Glomerular visceral epithelial cell (primary cell): Measurements from ENCODE around the gene IL23R.

Experiments
- DNase-seq: peaks from one replicate; pipeline ENCODE4 v3.0.0-alpha.2; 2016; ENCODE audit errors: extremely low spot score

Gene IL23R

DNA sequence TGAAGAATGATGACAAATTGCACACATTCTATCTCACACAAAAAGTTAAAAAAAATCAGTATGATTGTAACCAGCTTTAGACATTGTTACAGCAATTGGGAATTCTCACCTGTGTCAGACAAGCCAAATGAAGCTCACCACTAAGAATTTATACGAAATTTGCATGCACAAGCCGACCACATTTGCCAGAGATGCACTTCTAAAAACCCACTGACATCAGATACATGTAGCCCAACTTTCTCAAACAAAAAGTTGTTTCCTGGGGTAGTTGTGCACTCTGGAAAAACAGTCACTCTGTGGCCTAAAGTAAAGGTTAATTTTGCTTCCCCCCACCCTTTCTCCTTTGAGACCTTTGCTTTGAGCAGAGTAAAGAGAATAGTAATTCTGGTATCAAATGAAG lies 73.5 kb downstream of the IL23R start:
- DNase-seq: no peak

DNA sequence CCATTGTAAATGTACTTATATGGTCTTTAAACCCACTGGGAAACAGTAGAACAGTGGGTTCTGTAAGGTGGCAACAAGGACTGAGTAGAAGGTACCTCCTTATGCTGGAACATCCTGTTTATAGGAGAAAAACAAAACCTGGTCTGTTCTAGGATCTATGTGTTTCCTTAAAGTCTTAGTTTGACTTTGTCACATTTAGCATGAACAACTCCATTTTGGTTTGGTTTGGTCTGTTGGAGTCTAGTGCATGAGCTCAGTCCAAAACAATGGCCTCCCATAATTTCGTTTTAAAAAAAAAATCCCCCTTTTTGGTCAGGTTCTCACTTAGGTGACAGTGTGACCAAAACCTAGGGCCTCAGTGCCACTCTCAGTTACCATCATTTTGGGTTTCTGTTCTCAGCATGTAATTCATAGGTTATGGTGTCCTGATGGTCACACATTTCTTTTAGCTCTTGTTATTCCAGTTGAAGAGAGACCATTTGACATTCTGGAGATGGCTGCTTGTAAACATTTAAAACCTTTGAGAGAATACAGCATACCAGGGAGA lies 75.0 kb downstream of the IL23R start:
- DNase-seq: no peak

DNA sequence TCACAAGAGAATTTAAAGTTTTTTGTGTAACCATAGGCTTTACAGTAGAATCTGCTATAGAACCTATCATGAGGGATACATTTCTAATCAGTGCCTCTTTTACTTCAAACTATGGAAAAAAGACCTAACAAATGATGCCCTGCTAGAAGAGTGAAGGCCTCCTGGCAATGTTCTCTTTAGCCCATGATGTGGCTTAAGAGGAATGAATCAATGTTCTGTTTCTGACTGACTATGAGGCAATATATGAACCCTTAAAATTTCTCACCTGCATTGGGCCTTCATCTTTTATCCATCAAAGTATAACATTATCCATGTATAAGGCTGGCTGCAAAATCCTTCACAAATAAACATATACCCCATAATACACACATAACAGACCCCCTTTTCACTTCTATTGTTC lies 75.8 kb downstream of the IL23R start:
- DNase-seq: no peak

DNA sequence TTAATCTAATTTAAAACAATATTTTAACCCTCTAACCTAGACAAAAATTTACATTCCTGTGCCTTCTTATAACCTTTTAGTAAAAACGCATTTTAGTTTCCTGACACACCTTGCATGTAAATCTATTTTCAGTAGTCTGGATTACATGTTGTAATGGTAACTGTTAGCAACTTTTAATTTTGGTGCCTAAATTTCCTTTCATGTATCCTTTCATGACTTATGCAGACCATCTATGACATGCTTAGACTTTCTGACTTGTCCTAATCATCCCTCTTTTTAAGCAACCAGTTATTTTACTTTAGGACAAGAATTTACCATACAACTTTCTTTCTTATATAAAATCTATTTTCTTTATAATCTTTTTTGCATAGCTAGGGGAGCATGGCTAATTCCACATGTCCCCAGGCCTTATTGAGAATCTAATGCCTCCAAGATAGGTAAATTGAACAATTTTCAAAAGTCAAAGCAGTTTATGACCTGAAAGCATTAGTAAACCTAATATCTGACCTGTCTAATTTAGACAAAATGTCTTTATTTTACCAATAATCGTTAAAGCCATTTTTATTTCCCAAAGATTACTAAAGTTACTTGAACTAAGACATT lies 83.9 kb downstream of the IL23R start:
- DNase-seq: no peak

DNA sequence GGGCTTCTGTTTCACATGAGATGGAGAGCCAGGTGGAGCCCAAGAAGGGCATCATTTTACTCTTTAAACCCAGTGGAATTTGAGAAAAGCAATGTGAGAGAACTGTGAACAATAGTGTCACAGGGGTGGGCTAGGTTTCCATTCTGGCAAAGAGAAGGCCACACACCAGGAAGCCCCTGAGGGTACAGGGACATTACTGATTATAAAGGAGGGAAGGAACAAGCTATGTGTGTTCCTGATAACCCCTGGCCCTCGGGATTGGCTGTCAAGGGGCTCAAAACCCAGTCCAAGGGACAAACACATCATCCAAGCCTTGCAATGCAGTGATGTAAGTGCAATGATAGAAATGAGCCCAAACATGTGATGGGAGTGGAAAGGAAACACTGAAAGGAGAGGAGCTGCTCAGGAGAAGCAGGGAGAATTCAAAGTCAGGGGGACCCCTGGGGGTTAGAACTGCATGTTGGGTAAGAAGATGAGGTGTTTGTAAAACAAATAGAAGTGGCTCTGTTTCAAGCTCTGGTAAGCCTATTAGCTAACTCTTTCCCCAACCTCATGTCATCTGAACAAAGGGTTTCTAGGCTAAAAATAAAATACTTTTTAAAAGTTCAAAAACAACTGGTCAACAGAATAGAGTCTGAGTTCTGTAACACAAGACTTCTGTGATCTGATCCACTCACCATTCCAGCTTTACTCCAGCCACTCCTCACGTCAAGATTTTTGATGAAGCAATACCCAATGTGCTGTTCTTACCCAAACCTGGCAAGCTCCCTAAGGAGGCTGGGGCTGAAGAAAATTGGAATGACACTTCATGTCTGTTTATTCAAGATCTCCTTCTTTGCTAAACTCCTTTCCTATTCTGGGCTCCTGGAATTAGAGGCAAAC lies 90.3 kb downstream of the IL23R start:
- DNase-seq: no peak

DNA sequence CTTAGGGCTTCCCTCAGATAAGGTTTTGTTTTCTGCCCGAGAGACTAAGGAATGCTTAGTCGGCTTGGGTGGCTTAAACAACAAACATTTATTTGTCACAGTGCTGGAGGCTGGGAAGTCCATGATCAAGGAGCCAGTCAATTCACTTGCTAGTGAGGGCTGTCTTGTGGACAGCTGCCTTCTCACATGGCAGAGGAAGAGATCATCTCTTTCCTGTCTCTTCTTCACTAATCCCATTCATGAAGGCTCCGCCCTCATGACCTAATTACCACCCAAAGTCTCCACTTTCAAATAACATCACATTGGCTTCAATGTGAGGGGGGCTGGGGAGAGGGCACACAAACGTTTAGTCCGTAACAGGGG lies 90.9 kb downstream of the IL23R start:
- no peak for DNase-seq

DNA sequence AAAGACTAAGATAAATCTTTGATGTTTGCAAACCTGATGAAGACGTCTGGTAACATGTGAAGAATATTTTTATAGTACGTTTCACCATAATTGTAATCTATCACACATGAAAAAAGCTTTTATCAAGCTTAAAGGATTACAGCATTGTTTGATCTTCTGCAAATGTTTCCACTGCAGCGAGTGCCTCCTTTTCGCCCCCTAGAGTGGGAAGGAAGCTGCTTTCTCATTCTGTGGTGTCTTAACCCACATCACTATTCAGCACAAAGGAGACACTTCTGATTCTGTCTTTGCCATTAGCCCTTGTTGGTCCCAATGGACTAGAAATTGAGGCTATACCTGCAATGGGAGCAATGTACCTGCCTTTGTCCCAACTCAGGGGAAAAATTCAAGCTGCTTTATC lies 95.4 kb downstream of the IL23R start:
- DNase-seq: no peak

DNA sequence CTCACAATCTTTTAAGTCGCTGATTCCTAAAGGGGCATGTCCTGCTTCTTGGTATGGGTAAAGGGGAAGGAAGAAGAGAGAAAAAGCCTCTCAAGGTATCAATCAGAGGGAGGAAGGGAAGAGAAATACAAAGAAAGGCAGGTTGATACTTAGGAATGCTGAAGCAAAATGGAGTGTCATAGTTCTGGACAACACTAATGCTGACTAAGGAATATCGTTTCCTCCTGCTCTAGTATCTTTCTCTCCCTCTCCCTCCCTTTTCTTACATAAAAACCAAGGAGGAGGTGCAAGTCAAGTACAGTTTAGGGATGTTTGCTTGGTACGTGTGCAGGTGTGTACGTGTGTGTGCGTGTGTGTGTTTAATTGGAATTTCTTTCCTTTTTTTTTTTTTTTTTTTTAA lies 96.5 kb downstream of the IL23R start:
- no peak for DNase-seq

DNA sequence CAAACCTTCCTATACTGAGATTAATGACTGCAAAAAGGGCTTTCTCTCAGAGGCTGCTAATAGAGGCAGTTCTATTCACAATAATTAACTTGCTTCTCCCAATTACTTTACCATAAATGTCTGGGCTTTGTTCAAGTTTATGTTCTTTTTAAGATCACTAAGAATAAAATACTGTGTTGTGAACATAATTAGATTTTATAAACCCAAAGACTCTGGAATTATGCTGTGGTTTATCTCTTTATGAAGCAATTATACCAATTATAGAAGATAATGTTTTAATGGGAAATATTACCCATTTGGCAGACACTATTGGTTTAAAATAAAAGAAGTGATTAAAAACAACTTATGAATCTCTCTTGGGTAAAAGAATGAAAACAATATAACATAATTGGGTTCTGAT lies 97.9 kb downstream of the IL23R start:
- DNase-seq: no peak

DNA sequence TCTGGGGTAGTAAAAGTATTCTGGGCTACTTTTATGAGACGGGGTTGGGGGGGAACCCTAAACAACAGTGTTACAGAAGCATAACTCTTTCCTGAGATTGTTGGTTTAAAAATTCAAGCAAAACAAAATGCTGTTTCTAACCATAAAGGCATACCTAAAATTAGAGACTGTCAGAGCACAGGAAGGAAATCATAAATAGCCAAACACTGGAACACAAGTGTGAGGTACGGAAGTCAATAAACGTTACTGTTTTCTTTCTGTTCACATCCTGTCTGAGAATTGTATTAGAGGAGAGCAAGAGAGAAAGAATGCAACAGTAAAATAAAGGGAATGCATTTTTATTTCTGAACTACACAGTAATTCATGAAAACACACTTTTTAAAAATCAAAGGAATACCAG lies 98.6 kb downstream of the IL23R start:
- no peak for DNase-seq

DNA sequence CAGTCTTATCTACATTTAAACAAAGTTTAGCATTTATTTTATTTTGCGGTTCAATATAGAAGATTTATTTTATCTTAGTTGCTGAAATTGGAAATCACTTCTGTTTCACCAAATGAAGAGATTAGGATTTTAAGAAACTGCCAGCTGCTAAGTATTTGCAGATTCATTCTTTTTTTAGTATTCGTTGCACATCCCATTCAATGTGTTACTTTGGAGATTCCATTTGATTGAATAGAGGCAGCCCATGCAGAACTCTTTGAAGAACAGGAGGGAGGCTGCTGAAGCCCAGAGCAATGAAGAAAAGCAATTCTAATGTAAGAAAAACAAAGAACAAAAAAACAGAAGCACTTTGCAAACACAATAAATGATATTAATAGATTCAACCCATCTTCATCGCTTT lies 102.8 kb downstream of the IL23R start:
- DNase-seq: no peak

DNA sequence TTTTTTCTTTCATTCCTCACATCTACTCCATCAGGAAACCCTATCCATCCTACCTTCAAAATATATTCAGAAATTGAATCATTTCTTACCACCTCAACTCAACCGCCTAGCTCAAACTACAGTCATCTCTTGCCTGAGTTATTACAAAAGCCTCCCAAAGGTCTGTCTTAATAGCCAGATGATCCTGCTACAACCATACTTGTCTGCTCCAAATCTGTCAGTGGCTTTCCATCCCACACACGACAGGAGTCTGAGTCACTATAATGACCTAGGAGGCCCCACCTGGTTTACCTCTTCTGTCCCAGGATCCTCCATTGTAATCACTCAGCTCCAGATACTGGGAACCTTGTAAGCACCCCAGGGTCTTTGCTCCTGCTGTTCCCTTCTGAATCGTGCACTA lies 104.3 kb downstream of the IL23R start:
- DNase-seq: no peak

DNA sequence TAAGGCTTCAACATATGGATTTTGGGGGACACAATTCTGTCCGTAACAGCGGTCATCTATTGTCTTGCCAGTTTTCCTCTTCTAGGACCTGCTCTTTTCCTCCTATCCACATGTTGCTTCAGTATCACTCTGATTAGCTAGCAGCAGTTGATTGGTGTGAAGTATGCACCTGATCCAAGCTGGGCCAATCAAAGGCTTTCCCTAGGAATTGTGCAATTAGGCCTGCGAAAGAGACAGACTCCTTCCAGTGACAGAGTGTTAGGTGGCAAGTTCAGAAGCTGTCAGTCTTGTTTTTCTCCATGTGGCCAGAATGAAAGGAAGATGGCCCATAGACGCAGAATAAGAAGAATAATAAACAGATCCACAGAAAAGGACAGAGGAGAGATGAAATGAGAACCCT lies 107.3 kb downstream of the IL23R start:
- DNase-seq: no peak

DNA sequence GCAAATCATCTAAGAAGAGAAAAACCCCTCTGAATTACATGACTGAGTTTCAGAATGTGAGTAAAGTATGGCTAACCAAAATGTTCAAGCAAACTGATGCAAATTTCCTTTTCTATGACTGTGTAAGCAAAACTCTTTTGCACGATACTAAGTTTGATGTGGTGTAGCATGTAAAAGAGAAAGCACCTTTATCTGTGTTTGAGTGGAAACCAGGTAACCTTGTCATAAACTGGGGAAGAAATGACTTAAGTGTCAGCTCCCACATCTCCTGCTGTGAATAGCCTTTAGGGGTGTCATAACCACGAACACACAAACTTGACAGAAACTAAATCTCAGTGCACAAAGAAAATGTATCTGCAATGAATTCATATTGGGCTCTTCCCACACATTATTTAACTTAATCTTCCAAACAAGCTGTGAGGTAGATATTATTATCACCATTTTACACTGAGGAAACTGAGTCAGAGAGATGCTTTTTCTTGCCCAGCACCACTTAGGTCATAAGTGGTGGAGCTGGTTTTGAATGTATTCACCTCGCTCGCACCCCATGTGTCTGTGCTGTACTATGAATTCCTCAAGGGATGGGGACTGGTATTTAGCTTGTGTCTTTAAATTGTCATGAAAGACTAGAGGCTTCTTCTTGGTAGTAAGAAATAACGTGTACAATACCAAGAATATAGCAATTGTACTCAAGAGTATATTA lies 108.5 kb downstream of the IL23R start:
- no peak for DNase-seq

DNA sequence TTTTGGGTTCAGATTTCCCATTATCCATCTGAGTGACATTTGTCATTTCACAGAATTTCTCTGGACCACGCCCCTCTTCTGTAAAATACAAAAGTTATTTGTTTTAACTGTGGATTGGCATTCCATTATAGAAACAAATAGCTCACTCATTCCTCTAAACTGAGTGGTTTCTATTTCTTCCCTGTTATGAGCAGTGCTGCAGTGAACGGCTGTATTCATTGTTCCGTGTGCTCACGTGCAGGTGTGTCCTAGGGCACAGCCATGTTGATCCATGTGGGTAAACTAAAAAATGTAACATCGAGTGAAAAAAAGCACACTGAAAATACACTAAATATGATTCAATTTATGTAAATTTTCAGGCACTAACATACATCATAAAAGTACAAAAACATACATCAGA lies 114.4 kb downstream of the IL23R start:
- DNase-seq: no peak

DNA sequence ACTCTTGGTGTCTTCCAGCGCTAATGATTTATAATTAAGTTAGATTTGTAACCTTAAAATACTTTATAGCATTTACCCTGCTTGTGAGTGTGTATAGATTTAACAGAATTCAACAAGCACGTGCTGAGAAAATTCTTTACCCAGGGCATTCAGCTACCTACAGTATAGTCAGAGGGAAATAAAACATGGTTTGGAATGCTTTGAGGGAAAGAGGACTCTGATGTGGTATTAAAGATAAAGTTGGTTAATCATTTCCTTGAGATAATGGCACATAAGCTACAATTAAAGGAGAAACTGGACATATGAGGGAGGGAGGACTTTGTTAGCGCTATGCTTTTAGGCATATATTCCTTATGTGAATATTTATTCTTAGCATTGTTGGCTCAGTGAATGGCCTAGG lies 115.0 kb downstream of the IL23R start:
- DNase-seq: no peak

DNA sequence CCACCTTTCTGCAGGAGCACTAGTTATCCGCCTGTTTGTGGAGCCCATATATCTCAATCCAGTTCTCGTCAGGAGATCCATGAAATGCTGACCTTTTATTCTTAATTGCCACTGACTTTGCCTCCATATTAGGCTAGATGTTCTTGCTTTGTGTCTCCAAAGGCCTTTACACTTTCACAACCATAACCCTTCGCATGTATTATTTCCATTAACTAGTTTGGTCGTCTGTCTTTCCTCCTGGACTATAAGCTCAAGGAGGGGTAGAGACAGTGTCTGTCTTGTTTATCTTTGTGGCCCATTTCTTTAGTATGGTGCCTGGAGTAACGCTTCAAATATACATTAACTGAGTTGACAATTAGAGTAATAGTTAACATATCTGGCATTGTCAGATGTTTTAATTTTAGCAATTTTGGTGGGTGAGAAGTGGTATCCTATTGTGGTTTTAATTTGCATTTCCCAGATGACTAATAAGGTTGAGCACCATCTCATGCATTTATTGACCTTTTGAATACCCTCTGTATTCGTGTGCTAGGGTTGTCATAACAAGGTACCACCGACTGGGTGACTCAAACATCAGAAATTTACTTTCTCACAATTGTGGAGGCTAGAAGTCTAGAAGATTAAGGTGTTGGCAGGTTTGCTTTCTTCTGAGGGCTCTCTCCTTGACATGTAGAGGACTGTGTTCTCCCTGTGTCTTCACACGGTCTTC lies 119.7 kb downstream of the IL23R start:
- DNase-seq: peak; percentile 46

DNA sequence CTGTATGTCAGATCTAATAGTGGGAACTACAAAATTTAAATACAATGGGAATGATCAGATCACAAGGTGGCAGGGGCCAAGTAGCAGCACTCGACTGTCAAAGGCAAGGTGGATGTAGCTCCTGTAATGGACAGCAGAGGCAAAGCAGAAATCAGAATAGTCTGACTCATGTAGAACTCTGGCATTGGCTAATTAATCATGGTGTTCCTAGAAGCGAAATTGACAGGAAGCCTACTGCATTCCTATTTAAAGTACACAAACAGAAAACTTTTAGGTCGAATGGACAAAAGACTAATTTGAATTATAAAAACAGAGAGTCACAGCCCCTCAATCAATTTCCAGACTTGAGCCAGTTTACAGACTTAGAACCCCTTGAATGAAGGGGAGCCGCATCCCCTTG lies 124.0 kb downstream of the IL23R start:
- no peak for DNase-seq

DNA sequence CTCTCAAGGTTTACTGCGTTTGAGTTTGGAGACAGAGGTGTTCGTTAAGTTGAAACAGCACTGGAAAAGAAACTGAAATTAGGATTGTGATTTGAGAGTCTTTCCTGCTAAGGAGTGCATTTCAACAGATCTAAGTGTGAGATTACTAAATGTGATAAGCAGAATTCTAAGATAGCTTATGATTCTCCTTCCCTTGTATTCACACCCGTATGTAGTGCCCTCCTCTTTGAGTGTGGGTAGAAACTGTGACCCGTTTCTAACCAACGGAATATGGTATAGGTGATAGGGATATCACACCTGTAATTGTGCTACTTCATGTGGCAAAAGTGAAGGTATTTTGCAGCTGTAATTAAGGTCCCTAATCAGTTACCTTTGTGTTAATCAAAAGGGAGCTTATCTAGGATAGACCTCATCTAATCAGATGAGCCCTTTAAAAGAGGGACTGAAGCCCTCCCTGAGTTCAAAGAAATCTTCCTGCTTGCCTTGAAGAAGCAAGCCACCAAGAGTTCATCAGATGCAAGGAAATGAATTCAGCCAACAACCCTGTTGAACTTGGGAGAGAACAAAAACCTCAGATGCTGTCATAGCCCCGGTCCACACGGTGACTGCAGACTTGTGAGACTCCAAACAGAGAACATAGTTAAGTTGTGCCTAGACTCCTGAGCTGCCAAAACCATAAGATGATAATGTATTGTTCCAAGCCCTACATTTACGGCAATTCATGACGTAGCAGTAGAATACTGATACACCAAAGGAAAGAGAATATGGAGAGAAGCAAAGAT lies 128.8 kb downstream of the IL23R start:
- no peak for DNase-seq

DNA sequence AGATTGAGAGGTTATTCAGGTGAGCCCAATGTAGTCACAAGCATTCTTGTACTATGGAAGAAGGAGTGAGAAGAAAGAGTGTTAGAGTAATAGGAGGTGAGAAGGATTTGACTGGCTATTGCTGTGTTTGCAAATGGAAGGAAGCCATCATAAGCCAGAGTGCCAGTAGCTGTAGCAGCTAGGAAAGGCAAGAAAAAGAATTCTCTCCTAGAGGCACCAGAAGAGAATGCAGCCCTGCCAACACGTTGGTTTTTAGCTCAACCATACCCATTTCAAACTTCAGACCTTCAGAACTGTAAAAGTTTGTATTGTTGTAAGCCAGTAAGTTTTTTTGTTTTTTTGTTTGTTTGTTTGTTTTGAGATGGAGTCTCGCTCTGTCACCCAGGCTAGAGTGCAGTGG lies 132.5 kb downstream of the IL23R start:
- no peak for DNase-seq

DNA sequence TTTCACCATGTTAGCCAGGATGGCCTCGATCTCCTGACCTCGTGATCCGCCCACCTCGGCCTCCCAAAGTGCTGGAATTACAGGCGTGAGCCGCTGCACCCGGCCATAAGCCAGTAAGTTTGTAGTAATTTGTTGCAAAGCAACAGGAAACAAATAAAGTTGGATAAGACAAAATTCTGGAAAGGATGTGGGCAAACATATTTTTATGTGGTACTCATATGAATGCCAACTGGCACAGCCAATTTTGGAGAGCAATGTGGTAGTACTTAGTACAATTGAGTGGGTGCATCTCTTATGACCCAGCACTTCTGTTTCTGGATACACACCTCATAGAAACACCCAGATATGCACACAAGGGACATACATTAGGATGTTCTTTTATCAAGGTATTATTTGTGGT lies 133.0 kb downstream of the IL23R start:
- no peak for DNase-seq
